ENCODE results near the gene UXT. TPM values are rescaled to one million over a fixed set of nuclear protein-coding genes. Genes with fewer than 3 reads are reported as not detected.

UXT gene
- total and polyA plus RNA-seq, 4 donors = 34.0 to 99.0 (median 65.3) TPM

- Histone ChIP-seq H3K27ac (ENCODE audit: low read depth in 1 of 2, low read length in 2 of 2) (no peak overlapping the region), H3K27me3 (ENCODE audit: control insufficient read depth in 4 of 4, insufficient read depth in 4 of 4, low read length in 3 of 4) (no peaks in the 10 kb centered on the region), H3K4me1 (ENCODE audit: control insufficient read depth in 4 of 4, insufficient read depth in 4 of 4, low read length in 3 of 4) (no peaks in the 10 kb centered on the region), H3K9me3 (ENCODE audit: control insufficient read depth in 4 of 4, low read length in 3 of 4) (no peaks in the 10 kb centered on the region), H3K4me3 (ENCODE audit: low read depth in 1 of 3, low read length in 3 of 3) (no peak overlapping the region), H3K36me3 (ENCODE audit: control insufficient read depth in 4 of 4, insufficient read depth in 3 of 4, low read depth in 1 of 4, low read length in 3 of 4) (no peaks in the 10 kb centered on the region), H3K9ac (ENCODE audit: low read depth in 1 of 2, low read length in 2 of 2) (no peak overlapping the region)
- TF ChIP-seq ZBTB33 (IDR thresholded peaks at IDR 0.05) (no peak), GABPA (IDR thresholded peaks at IDR 0.05 in 1 of 2, conservative IDR thresholded peaks at IDR 0.05 in 1 of 2) (no peak)
- WGBS = 78% methylated on average over 5 of the region's 5 CpGs
- DNase-seq (ENCODE audit: low spot score) = no peak
These were observed 45.8 kb upstream of the UXT start for GRCh38 chrX:47704736-47705135.

GRCh38 chrX:47697181-47697580 lies 38.2 kb upstream of the UXT start:
- no peak for DNase-seq (ENCODE audit: low spot score)

GRCh38 chrX:47690175-47690574 lies 31.2 kb upstream of the UXT start:
- DNase-seq (ENCODE audit: low spot score) = no peak
- H3K36me3 ChIP-seq (ENCODE audit: control insufficient read depth in 4 of 4, insufficient read depth in 3 of 4, low read depth in 1 of 4, low read length in 3 of 4) = no peaks in the 10 kb centered on the region
- TF ChIP-seq RXRA (IDR thresholded peaks at IDR 0.05) (no peak), REST (IDR thresholded peaks at IDR 0.05) (no peak), YY1 (IDR thresholded peaks at IDR 0.05) (no peak), JUND (IDR thresholded peaks at IDR 0.05) (no peak), RAD21 (IDR thresholded peaks at IDR 0.05) (no peak), GABPA (IDR thresholded peaks at IDR 0.05 in 1 of 2, conservative IDR thresholded peaks at IDR 0.05 in 1 of 2) (no peak), HNF4G (IDR thresholded peaks at IDR 0.05) (no peak), SP1 (IDR thresholded peaks at IDR 0.05) (no peak), ZBTB33 (IDR thresholded peaks at IDR 0.05) (no peak), MAX (IDR thresholded peaks at IDR 0.05) (no peak), EGR1 (IDR thresholded peaks at IDR 0.05; ENCODE audit: low read depth in 2 of 2) (no peak), FOXA1 (IDR thresholded peaks at IDR 0.05) (no peak), HNF4A (conservative IDR thresholded peaks at IDR 0.05) (no peak), FOXA2 (IDR thresholded peaks at IDR 0.05) (no peak), TAF1 (conservative IDR thresholded peaks at IDR 0.05) (no peak), NR2F2 (IDR thresholded peaks at IDR 0.05) (no peak)
- TF ChIP-seq, protein P1, sequence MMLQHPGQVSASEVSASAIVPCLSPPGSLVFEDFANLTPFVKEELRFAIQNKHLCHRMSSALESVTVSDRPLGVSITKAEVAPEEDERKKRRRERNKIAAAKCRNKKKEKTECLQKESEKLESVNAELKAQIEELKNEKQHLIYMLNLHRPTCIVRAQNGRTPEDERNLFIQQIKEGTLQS (IDR thresholded peaks at IDR 0.05) = no peak
- TF ChIP-seq, protein P2, sequence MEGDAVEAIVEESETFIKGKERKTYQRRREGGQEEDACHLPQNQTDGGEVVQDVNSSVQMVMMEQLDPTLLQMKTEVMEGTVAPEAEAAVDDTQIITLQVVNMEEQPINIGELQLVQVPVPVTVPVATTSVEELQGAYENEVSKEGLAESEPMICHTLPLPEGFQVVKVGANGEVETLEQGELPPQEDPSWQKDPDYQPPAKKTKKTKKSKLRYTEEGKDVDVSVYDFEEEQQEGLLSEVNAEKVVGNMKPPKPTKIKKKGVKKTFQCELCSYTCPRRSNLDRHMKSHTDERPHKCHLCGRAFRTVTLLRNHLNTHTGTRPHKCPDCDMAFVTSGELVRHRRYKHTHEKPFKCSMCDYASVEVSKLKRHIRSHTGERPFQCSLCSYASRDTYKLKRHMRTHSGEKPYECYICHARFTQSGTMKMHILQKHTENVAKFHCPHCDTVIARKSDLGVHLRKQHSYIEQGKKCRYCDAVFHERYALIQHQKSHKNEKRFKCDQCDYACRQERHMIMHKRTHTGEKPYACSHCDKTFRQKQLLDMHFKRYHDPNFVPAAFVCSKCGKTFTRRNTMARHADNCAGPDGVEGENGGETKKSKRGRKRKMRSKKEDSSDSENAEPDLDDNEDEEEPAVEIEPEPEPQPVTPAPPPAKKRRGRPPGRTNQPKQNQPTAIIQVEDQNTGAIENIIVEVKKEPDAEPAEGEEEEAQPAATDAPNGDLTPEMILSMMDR (IDR thresholded peaks at IDR 0.05; ENCODE audit: low read depth, low read length, missing input control) = no peak
- no peak overlapping the region for H3K4me3 ChIP-seq (ENCODE audit: low read depth in 1 of 3, low read length in 3 of 3)
- no peaks in the 10 kb centered on the region for H3K9me3 ChIP-seq (ENCODE audit: control insufficient read depth in 4 of 4, low read length in 3 of 4)
- no peaks in the 10 kb centered on the region for H3K4me1 ChIP-seq (ENCODE audit: control insufficient read depth in 4 of 4, insufficient read depth in 4 of 4, low read length in 3 of 4)
- H3K27ac ChIP-seq (ENCODE audit: low read depth in 1 of 2, low read length in 2 of 2) = no peak overlapping the region
- no peak overlapping the region for H3K9ac ChIP-seq (ENCODE audit: low read depth in 1 of 2, low read length in 2 of 2)
- H3K27me3 ChIP-seq (ENCODE audit: control insufficient read depth in 4 of 4, insufficient read depth in 4 of 4, low read length in 3 of 4) = no peaks in the 10 kb centered on the region
- WGBS = 55% methylated on average over 2 of the region's 2 CpGs

More at GRCh38 chrX:47697181-47697580, 38.2 kb upstream of the UXT start:
- Histone ChIP-seq H3K27ac (ENCODE audit: low read depth in 1 of 2, low read length in 2 of 2) (no peak overlapping the region), H3K4me3 (ENCODE audit: low read depth in 1 of 3, low read length in 3 of 3) (no peak overlapping the region), H3K9me3 (ENCODE audit: control insufficient read depth in 4 of 4, low read length in 3 of 4) (peaks cover 0 to 12% (median 4%) of the 10 kb centered on the region in 4 donors), H3K9ac (ENCODE audit: low read depth in 1 of 2, low read length in 2 of 2) (no peak overlapping the region), H3K36me3 (ENCODE audit: control insufficient read depth in 4 of 4, insufficient read depth in 3 of 4, low read depth in 1 of 4, low read length in 3 of 4) (no peaks in the 10 kb centered on the region), H3K27me3 (ENCODE audit: control insufficient read depth in 4 of 4, insufficient read depth in 4 of 4, low read length in 3 of 4) (no peaks in the 10 kb centered on the region), H3K4me1 (ENCODE audit: control insufficient read depth in 4 of 4, insufficient read depth in 4 of 4, low read length in 3 of 4) (no peaks in the 10 kb centered on the region)
- TF ChIP-seq, protein P1 (IDR thresholded peaks at IDR 0.05) = no peak
- no peak for TF ChIP-seq FOXA2 (IDR thresholded peaks at IDR 0.05)
- WGBS = 46% methylated on average over 1 of the region's 1 CpG

All from liver (tissue), 9 donors.